ENCODE measurements around the gene OSBPL6. TPM values are rescaled to one million over a fixed set of nuclear protein-coding genes. Genes with fewer than 3 reads are reported as not detected.
"Not testable (repeated sequence)": the region's sequence is repeated elsewhere in the genome, so short reads cannot be mapped to it uniquely, and the experiment has no call there.

OSBPL6 gene
- total RNA-seq, 1 donor from 2014 or later, result 1.7 TPM

GRCh38 chr2:178295906-178296305, 101.6 kb downstream of the OSBPL6 start:
- DNase-seq (ENCODE audit: extremely low read depth, low read depth, low spot score), result no peak

GRCh38 chr2:178296394-178297090, 102.2 kb downstream of the OSBPL6 start:
- no peak for DNase-seq (ENCODE audit: extremely low read depth, low read depth, low spot score)

- DNase-seq (ENCODE audit: extremely low read depth, low read depth, low spot score), result no peak
These were observed 102.7 kb downstream of the OSBPL6 start for GRCh38 chr2:178297091-178297411.

- peak; percentile 56 for DNase-seq (ENCODE audit: extremely low read depth, low read depth, low spot score)
These were observed 104.5 kb downstream of the OSBPL6 start for GRCh38 chr2:178298785-178299212.

- DNase-seq (ENCODE audit: extremely low read depth, low read depth, low spot score), result no peak
These were observed 107.4 kb downstream of the OSBPL6 start for GRCh38 chr2:178301649-178302238.

GRCh38 chr2:178304333-178304732, 110.0 kb downstream of the OSBPL6 start:
- DNase-seq (ENCODE audit: extremely low read depth, low read depth, low spot score), result no peak

GRCh38 chr2:178306352-178307073, 112.2 kb downstream of the OSBPL6 start:
- DNase-seq (ENCODE audit: extremely low read depth, low read depth, low spot score), result no peak

- no peak for DNase-seq (ENCODE audit: extremely low read depth, low read depth, low spot score)
These were observed 113.3 kb downstream of the OSBPL6 start for GRCh38 chr2:178307650-178308049.

- no peak for DNase-seq (ENCODE audit: extremely low read depth, low read depth, low spot score)
These were observed 115.2 kb downstream of the OSBPL6 start for GRCh38 chr2:178309541-178309940.

- no peak for DNase-seq (ENCODE audit: extremely low read depth, low read depth, low spot score)
These were observed 120.8 kb downstream of the OSBPL6 start for GRCh38 chr2:178315078-178315477.

GRCh38 chr2:178315488-178315948, 121.2 kb downstream of the OSBPL6 start:
- no peak for DNase-seq (ENCODE audit: extremely low read depth, low read depth, low spot score)

- DNase-seq (ENCODE audit: extremely low read depth, low read depth, low spot score), result no peak
These were observed 123.5 kb downstream of the OSBPL6 start for GRCh38 chr2:178317811-178318210.

GRCh38 chr2:178320011-178320585, 125.8 kb downstream of the OSBPL6 start:
- DNase-seq (ENCODE audit: extremely low read depth, low read depth, low spot score), result no peak

- DNase-seq (ENCODE audit: extremely low read depth, low read depth, low spot score), result no peak
These were observed 127.8 kb downstream of the OSBPL6 start for GRCh38 chr2:178322068-178322467.

GRCh38 chr2:178323331-178323730, 129.0 kb downstream of the OSBPL6 start:
- not testable (repeated sequence) for DNase-seq (ENCODE audit: extremely low read depth, low read depth, low spot score)

GRCh38 chr2:178324077-178324476, 129.8 kb downstream of the OSBPL6 start:
- DNase-seq (ENCODE audit: extremely low read depth, low read depth, low spot score), result no peak

GRCh38 chr2:178325268-178325667, 131.0 kb downstream of the OSBPL6 start:
- no peak for DNase-seq (ENCODE audit: extremely low read depth, low read depth, low spot score)

GRCh38 chr2:178327516-178327915, 133.2 kb downstream of the OSBPL6 start:
- DNase-seq (ENCODE audit: extremely low read depth, low read depth, low spot score), result no peak

- DNase-seq (ENCODE audit: extremely low read depth, low read depth, low spot score), result no peak
These were observed 133.7 kb downstream of the OSBPL6 start for GRCh38 chr2:178328037-178328436.

GRCh38 chr2:178330175-178331017, 136.1 kb downstream of the OSBPL6 start:
- DNase-seq (ENCODE audit: extremely low read depth, low read depth, low spot score), result no peak
